ENCODE results near the gene TBCD.
"Not testable (repeated sequence)": the region's sequence is repeated elsewhere in the genome, so short reads cannot be mapped to it uniquely, and the experiment has no call there.

TBCD gene

DNA sequence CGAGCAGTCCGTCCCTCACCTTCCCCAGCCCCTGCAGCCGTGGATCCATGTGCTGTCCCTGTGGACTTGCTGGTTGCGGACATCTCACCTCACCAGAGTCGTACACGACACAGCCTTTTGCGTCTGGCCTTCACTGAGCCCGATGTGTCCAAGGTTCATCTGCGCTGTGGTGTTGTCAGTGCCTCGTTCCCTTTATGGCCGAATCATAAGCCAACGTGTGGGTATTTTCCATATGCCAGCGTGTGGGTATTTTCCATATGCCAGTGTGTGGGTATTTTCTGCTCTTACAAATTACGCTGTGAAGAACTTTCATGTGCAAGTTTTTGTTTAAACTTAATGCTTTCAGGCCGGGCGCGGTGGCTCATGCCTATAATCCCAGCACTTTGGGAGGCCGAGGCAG lies 31.6 kb downstream of the TBCD start:
- H3K27ac ChIP-seq = no peak overlapping the region
- TF ChIP-seq CTCF (conservative IDR thresholded peaks at IDR 0.05) (no peak), ZFX (IDR thresholded peaks at IDR 0.05) (no peak)

- not testable (repeated sequence) for H3K27ac ChIP-seq
Observed at GRCh38 chr17:82785581-82785980, 33.7 kb downstream of the TBCD start.

DNA sequence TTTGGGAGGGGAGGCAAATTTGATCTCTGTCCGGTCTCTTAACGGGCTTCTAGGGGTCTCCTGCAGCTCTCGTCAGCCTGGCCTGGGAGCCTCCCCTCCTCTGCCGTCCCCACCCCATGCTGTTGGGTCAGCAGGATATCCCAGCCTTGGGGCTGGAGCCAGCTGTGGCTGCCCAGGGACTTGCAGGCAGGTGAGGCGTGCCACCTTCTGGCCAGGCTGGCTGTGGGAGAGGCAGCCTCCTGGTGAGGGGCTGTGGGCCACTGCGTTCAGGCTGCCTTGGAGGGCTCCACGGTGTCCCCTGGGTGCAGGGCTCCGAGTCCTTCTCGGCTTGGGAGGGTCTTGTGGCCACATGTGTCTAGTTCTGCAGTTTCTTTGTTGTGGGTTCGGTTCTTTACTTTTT lies 34.6 kb downstream of the TBCD start:
- no peak overlapping the region for H3K27ac ChIP-seq
- no peak for TF ChIP-seq CTCF (conservative IDR thresholded peaks at IDR 0.05)
- TF ChIP-seq ZFX (IDR thresholded peaks at IDR 0.05) = no peak

GRCh38 chr17:82787081-82787848 lies 35.4 kb downstream of the TBCD start:
- no peak for TF ChIP-seq CTCF (conservative IDR thresholded peaks at IDR 0.05)
- no peak for TF ChIP-seq ZFX (IDR thresholded peaks at IDR 0.05)
- H3K27ac ChIP-seq = no peak overlapping the region

DNA sequence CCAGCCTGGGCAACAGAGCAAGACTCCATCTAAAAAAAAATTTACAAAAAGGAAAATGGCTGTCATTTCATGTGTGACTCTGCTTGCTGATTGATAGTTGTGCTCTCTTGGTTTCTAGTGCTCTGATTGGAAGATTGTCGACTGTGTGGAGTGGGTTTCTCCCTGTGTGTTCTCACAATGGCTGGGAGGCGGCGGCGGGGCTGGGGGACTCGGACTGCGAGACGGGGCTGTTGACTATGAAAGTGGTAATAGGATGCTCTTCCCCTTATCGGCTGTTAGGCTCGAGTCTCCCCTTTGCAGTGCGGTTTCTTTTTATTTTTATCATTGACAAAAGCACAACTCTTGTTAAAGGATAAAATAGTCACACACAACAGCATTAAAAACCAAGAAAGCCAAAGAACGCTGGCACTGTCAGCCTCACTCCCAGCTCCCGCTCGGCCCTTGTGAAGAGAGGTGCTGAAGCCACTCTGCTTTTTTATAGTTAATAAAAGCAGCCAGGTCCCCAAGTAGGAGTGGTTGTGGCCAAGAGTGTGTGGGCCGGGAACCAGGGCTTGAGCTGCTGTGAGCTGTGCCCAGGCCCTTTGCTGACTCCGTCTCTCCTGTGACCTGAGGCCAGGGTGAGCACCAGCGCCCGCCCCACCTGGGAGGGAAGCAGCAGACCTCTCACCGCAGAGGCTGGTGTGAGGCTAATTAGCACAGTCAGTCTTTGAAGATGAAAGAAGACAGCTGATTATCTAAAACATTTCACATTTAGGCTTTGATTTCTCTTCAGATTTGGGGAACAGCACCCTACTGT lies 36.5 kb downstream of the TBCD start:
- TF ChIP-seq CTCF (conservative IDR thresholded peaks at IDR 0.05) (no peak), ZFX (IDR thresholded peaks at IDR 0.05) (no peak)
- H3K27ac ChIP-seq = no peak overlapping the region

GRCh38 chr17:82789051-82789592 lies 37.3 kb downstream of the TBCD start:
- TF ChIP-seq ZFX (IDR thresholded peaks at IDR 0.05) = no peak
- TF ChIP-seq CTCF (conservative IDR thresholded peaks at IDR 0.05) = no peak
- H3K27ac ChIP-seq = no peak overlapping the region

GRCh38 chr17:82789806-82790205 lies 37.9 kb downstream of the TBCD start:
- no peak overlapping the region for H3K27ac ChIP-seq
- TF ChIP-seq ZFX (IDR thresholded peaks at IDR 0.05) (no peak), CTCF (conservative IDR thresholded peaks at IDR 0.05) (no peak)

Data from C4-2B (cell line).